HUES48 (cell line): ENCODE results near the gene OR5K4.
"Not testable (repeated sequence)": the region's sequence is repeated elsewhere in the genome, so short reads cannot be mapped to it uniquely, and the experiment has no call there.

Experiments used
- H3K27ac ChIP-seq: one replicate; pipeline ENCODE4 v1.7.0; 2013; ENCODE audit warnings: low read depth, low read length, inconsistent platforms
- H3K27me3 ChIP-seq: 2 replicates; pipeline ENCODE4 v1.6.1; 2013; ENCODE audit warnings: mild to moderate bottlenecking, low read length; ENCODE audit not compliant: control insufficient read depth, insufficient read depth
- H3K36me3 ChIP-seq: 2 replicates; pipeline ENCODE4 v1.6.1; 2013; ENCODE audit warnings: low read length; ENCODE audit not compliant: control insufficient read depth, insufficient read depth
- H3K4me1 ChIP-seq: 2 replicates; pipeline ENCODE4 v1.6.1; 2013; ENCODE audit warnings: mild to moderate bottlenecking, low read length; ENCODE audit not compliant: control insufficient read depth, insufficient read depth
- H3K4me3 ChIP-seq: 2 replicates; pipeline ENCODE4 v1.5.1; 2013; ENCODE audit warnings: mild to moderate bottlenecking, low read depth, low read length
- H3K9ac ChIP-seq: 2 replicates; pipeline ENCODE4 v1.6.1; 2013; ENCODE audit warnings: mild to moderate bottlenecking, low read depth, low read length, moderate library complexity
- H3K9me3 ChIP-seq: 2 replicates; pipeline ENCODE4 v1.6.1; 2013; ENCODE audit warnings: low read length; ENCODE audit not compliant: control insufficient read depth, insufficient read depth

The OR5K4 gene

DNA sequence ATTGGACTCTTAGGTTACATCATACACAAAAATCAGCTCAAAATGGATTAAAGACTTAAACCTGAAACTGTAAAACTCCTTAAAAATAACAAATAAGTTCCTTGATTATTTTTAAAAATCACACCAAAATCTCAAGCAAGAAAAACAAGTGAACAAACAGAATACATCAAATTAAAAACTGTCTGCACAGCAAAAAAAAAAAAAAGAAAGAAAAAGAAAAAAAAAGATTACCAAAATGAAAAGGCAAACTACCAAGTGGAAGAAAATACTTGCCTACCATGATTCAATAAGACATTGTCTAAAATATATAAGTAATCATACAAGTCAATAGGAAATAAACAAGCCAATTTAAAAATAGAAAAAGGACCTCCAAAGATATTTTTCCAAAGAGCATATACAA, 17.5 kb downstream of the OR5K4 start:
- Histone ChIP-seq H3K9me3 (no peaks in the 10 kb centered on the region), H3K27ac (no peak overlapping the region), H3K36me3 (no peaks in the 10 kb centered on the region), H3K27me3 (no peaks in the 10 kb centered on the region), H3K4me1 (no peaks in the 10 kb centered on the region), H3K9ac (no peak overlapping the region), H3K4me3 (no peak overlapping the region)

DNA sequence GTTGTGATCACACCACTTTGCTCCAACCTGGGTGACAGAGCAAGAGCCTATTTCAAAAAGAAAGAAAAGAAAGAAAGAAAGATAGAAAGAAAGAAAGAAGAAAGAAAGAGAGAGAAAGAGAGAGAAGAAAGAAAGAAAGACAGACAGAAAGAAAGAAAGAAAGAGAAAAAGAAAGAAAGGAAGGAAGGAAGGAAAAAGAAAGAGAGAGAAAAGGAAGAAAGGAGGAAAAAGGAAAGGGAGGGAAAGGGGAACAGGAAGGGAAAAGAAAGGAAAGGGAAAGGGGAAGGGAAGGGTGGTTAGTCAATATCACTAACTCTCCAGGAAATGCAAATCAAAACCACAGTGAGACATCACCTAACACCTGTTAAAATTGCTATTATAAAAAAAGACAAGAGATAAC, 18.2 kb downstream of the OR5K4 start:
- H3K9ac ChIP-seq: no peak overlapping the region
- no peaks in the 10 kb centered on the region for H3K36me3 ChIP-seq
- no peaks in the 10 kb centered on the region for H3K9me3 ChIP-seq
- H3K27ac ChIP-seq: no peak overlapping the region
- no peaks in the 10 kb centered on the region for H3K27me3 ChIP-seq
- no peak overlapping the region for H3K4me3 ChIP-seq
- no peaks in the 10 kb centered on the region for H3K4me1 ChIP-seq

DNA sequence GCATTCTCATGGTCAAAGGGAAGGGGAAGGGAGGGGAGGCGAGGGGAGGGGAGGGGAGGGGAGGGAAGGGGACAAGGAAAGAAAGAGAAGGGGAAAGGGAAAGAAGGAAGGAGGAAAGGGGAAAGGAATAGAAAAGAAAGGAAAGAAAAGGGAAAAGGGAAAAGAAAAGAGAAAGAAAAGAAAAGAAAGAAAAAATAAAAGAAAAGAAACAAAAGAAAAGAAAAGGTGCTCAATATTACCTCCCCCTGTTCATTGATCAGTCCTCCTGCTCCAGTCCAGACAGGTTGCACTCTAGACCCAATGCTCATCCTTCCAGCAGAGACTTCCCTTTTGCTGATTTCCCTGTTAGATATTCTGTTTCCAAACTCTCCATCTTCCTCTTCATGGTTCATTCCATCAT, 18.8 kb downstream of the OR5K4 start:
- Histone ChIP-seq H3K4me3 (no peak overlapping the region), H3K9me3 (no peaks in the 10 kb centered on the region), H3K4me1 (no peaks in the 10 kb centered on the region), H3K27me3 (no peaks in the 10 kb centered on the region), H3K27ac (no peak overlapping the region), H3K36me3 (no peaks in the 10 kb centered on the region), H3K9ac (no peak overlapping the region)

DNA sequence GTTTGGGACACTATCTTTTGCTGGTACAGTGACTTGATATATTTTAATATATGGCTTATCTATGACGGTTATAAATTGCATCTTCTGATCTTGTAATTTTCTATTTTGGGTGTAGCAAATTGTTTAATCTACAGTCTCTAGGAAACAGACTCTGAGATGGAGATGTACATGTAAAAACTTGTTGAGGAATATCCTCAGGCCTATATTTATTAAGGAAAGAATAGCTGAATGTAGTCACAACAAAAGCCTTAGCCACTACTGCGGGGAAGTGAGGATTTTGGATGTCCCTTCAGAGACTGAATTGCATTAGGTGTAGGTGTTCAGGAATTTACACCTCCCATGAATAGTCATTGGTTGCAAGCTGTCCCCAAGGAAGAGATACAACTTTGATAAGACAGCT, 23.0 kb downstream of the OR5K4 start:
- Histone ChIP-seq H3K4me3 (no peak overlapping the region), H3K9ac (no peak overlapping the region), H3K36me3 (no peaks in the 10 kb centered on the region), H3K27me3 (no peaks in the 10 kb centered on the region), H3K4me1 (no peaks in the 10 kb centered on the region), H3K27ac (no peak overlapping the region), H3K9me3 (no peaks in the 10 kb centered on the region)

GRCh38 chr3:98388147-98388546, 34.5 kb downstream of the OR5K4 start:
- Histone ChIP-seq H3K36me3 (no peaks in the 10 kb centered on the region), H3K9ac (no peak overlapping the region), H3K27ac (no peak overlapping the region), H3K27me3 (no peaks in the 10 kb centered on the region), H3K9me3 (no peaks in the 10 kb centered on the region), H3K4me1 (no peaks in the 10 kb centered on the region), H3K4me3 (no peak overlapping the region)

DNA sequence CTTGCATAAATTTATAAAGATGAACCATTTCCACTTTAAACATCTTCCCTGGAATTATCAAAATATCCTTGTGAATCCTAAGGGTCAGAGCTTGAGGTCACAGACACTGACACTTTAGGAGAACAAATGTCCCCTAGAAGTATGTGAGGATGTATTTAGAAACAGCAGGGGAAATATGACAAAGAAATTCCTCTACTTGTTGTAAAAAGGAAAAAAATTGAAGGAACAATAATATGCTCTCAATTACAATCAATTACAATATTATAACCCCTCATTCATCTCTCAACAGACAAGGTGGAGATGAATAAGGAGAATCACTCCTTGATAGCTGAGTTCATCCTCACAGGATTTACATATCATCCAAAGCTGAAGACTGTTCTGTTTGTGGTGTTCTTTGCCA, 36.7 kb downstream of the OR5K4 start, which contains the start of gene OR5K3:
Gene OR5K3 (plus strand): TSS at position 301 of the 400 bp plus-strand sequence. CDS start 0 bp downstream, at position 301.
- Histone ChIP-seq H3K4me3 (no peak within 1 kb of the TSS), H3K9ac (no peak within 1 kb of the TSS), H3K9me3 (no peaks in the 10 kb centered on the region), H3K27ac (no peak within 1 kb of the TSS), H3K36me3 (no peaks in the 10 kb centered on the region), H3K27me3 (no peaks in the 10 kb centered on the region), H3K4me1 (no peaks in the 10 kb centered on the region)

- Histone ChIP-seq H3K4me3 (no peak overlapping the region), H3K4me1 (peaks cover 2% of the 10 kb centered on the region; the same call in 1 of the 2 replicates), H3K9me3 (peaks cover 26% of the 10 kb centered on the region), H3K27me3 (no peaks in the 10 kb centered on the region), H3K27ac (no peak overlapping the region), H3K36me3 (no peaks in the 10 kb centered on the region), H3K9ac (no peak overlapping the region)
These were observed 41.4 kb downstream of the OR5K4 start for GRCh38 chr3:98395101-98395500.

DNA sequence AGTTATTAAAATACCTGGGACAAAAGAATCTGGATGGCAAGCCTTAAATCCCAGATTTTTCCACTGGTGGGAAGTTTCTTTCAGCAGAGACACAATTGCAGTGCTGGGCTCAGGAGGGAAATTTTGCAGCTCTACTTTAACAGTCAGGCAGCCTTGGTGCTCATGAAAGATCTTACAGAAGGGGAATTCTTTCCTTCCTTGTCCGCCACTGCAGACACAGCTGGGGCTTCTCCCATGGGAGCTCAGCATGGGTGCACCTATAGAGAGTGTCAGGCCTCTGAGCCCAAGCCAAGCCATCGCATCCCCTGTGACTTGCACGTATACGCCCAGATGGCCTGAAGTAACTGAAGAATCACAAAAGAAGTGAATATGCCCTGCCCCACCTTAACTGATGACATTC, 42.8 kb downstream of the OR5K4 start:
- not testable (repeated sequence) for H3K4me1 ChIP-seq, H3K36me3 ChIP-seq, H3K9ac ChIP-seq, H3K4me3 ChIP-seq, H3K27me3 ChIP-seq
- H3K27ac ChIP-seq: peak overlapping the region; percentile 55
- peaks cover 35% of the 10 kb centered on the region for H3K9me3 ChIP-seq

- no peak overlapping the region for H3K4me3 ChIP-seq
- no peak overlapping the region for H3K27ac ChIP-seq
- peaks cover 44% of the 10 kb centered on the region for H3K9me3 ChIP-seq
- no peaks in the 10 kb centered on the region for H3K36me3 ChIP-seq
- H3K27me3 ChIP-seq: no peaks in the 10 kb centered on the region
- H3K9ac ChIP-seq: no peak overlapping the region
- H3K4me1 ChIP-seq: peaks cover 2% of the 10 kb centered on the region; the same call in 1 of the 2 replicates
These were observed 44.9 kb downstream of the OR5K4 start for GRCh38 chr3:98398513-98398912.

DNA sequence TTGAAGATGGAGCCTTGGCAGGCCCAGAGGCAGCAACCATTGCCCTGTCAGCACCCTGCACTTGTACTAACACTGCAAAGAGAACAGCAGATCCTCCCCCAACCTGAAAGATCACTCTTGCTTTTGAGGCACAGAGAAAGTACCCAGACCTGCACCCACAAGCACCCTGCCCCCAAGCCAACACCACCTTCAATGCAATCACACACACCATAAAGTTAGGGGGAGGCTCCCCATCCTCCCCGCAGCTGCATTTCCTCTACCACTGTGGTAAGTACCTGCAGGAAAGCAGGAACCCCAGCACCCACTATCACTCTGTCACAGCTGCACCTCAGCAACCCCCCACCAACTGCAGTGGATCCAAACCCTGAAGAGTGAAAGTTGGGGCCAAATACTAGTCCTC, 48.9 kb downstream of the OR5K4 start:
- Histone ChIP-seq H3K4me3 (no peak overlapping the region), H3K36me3 (no peaks in the 10 kb centered on the region), H3K9ac (no peak overlapping the region), H3K27me3 (no peaks in the 10 kb centered on the region), H3K4me1 (no peaks in the 10 kb centered on the region), H3K27ac (no peak overlapping the region), H3K9me3 (peaks cover 66% of the 10 kb centered on the region)

GRCh38 chr3:98404010-98404409, 50.4 kb downstream of the OR5K4 start:
- H3K27ac ChIP-seq: no peak overlapping the region
- H3K9ac ChIP-seq: no peak overlapping the region
- no peak overlapping the region for H3K4me3 ChIP-seq
- H3K36me3 ChIP-seq: no peaks in the 10 kb centered on the region
- H3K27me3 ChIP-seq: no peaks in the 10 kb centered on the region
- no peaks in the 10 kb centered on the region for H3K4me1 ChIP-seq
- H3K9me3 ChIP-seq: peaks cover 52% of the 10 kb centered on the region
